Measurements from ENCODE around the gene CAMTA1.

Gene CAMTA1

DNA sequence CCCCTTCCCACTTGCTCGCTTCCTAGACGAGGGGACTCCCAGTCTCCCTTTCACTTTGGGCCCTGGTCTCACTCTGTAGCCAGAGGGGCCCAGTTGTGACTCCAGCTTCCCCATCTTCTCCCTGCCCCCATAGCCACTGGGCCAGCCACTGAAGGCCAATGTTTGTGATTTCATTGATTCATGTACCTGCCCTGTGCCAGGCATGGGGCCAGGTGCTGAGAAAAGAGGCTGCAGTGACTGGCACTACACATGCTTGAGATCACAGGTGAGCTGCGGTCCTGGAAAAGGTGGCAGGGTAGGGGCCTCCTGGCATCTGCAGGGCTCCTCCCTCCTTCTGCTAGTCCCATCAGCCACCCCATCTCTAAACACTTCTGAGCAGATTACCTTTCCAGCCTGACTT lies 640.5 kb downstream of the CAMTA1 start:
- no peak for DNase-seq

DNA sequence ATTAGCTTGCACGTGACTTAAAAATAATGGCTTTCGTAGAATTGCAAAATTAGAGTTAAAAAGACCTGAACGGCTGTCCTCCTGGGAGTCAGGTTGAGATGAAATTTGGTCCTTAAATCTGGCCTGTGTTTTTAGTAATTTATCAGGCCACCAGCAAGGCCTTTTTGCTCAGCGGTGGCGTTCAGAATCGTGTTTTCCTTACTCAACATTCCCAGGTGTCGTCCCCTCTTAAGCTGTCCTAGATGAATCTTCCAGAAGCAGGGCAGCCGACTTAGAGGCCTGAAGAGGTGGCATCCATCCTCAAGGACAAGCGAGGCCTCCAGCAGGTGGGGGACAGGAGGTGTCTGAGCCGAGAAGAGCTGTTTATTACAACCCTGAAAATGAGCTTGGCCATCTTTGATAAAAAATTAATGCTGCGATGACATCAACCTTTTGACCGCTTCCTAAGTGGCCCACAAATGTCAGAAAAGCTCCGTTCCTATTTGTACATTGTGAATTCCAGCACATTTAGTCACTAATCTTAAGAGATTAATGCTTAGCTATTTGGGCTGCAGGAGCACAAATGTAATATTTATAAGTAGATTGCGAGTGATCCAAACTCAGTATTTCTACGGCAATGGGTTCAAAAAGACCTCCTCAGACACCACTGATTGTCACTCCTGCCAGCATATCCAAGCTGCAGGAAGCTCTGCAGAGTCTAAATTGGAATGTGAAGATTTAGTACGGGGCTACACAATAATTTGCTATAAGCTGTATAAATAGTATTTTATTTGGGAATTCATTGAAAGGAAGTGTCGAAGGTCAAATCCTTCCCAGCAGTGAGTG lies 641.7 kb downstream of the CAMTA1 start:
- no peak for DNase-seq

DNA sequence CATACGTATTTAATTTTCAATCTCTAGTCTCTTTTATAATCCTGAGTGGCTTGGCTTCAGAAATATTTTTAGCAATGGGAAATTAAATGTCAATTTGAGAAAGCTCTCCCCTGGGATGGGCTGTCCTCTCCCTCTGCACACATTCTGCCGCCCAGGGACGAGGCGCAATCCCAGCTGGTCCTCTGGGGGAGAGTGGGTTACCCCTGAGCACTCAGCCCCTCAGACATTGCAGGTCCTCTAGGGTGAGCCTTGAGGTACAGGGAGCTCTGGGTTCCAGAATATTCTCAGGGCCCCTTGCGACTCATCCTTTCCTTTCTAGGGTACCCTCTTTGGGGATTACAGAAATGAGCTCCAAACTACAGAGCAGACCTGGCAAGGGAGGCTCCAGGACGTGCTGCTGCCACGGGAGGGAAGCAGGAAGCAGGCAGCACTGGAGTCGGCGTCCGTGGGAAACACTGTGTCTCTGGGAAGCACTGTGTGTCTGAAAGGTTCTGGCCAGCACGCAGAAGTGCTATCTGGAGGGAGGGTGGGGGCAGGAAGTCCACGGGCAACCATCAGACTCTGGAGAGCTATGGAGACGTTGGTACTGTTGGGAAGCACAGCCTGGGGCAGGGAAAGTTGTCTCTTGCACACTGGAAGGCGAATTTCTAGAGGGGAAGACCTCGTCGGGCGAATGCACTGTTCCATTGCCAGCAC lies 642.5 kb downstream of the CAMTA1 start:
- no peak for DNase-seq

DNA sequence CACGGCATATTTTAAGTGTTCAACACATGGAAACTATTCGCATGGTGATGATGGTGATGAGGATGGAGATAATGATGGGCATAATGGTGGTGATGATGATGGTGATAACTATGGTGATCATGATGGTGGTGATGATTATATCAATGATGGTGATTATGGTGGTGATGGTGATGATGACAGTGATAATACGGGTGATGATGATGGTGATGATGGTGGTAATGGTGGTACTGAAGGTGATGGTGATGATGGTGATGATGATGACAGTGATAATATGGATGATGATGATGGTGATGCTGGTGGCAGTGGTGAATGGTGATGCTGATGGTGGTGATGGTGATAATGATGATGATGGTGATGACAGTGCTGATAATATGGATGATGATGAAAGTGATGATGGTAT lies 644.0 kb downstream of the CAMTA1 start:
- no peak for DNase-seq

DNA sequence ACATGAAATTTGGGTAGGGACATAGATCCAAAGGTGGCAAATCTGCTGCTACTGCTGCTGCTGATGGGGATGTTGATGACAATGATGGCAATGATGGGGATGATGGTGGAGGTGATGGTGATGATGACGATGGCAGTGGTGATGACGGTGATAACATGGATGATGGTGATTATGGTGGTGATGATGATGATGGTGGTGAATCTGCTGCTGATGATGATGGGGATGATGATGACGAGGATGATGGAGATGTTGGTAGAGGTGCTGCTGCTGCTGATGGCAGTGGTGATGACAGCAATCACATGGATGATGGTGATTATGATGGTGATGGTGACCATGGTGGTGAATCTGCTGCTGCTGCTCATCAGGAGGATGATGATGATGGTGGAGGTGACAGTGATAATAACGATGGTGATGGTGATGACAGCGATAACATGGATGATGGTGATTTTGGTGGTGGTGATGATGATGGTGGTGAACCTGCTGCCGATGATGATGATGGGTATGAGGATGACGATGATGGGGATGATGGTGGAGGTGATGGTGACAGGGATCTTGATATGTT lies 644.9 kb downstream of the CAMTA1 start:
- no peak for DNase-seq

DNA sequence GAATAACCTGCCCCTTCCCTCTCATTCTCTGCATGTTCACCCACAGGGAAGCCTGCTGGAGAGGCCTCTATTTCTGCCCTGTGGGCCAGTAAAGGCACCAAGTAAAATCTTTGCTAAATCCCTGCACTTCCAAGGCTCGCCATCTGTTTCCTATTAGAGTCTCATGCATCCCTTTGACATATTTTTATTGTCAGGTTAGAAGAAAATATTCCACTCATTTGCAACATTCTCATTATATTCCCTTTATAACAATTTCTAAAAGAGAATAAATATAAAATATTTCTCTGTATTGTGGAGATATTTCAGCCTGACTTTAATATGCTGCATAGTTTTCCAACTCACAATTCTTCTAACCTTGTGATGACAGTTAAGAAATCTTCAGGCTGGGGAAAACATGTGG lies 645.4 kb downstream of the CAMTA1 start:
- no peak for DNase-seq

DNA sequence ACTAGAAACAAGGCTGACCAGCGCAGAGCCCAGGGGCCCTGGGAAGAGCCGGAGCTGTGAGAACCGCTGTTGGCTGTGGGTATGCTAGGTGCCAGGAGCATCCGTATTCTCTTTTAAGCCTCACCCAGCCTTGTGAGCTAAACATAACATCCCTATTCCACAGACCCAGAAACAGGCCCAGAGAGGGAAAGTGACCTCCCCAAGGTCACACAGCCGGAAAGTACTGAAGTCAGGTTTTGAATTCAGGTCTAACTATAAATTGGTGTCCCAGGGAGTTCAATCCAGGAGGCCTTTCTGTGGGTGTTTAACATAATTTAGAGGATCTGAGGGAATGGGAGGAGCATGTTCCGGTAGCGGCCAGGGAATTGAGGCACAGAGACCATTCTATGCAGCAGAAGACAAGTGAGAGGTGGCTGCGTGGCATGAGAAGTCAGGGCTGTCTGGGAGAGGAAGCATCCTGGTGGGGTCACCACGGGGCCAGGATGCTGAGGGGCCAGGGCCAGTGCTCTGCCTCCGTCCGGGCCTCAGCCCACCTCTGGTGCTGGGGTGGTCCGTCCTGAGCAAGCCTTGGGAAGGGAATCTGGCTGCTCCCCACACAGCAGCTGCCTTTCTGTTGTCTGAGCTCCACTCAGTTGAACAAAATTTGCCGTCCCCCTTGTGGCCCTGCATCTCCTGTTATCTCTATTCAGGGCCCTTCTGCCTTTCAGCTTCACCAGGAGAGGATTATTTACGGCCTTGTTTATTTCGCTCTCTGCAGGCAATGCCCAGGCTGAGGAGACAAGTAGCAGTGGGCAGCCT lies 647.0 kb downstream of the CAMTA1 start:
- no peak for DNase-seq

DNA sequence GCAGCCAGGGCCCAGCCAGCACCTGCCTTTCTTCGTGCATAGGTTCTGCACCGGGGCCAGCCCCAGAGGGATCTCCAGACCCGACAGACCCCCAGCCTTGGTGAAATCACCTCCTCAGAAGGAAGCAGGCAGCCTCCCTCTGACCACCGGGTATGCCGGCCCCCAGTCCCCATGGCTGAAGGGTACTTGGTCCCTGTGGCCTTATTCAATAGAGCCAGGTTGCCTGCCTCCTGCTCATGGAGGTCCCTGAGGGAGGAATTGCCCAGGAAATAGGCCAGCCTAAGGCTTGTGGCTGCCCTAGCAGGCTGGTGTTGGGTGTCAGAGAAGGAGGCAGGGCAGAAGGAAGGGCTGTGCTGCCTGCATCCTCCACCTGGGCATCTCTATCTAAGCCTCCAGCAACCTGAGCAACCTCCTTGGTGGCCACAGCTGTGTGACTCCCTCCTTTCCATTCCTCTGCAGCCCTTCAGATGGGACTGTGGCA lies 647.7 kb downstream of the CAMTA1 start:
- no peak for DNase-seq

DNA sequence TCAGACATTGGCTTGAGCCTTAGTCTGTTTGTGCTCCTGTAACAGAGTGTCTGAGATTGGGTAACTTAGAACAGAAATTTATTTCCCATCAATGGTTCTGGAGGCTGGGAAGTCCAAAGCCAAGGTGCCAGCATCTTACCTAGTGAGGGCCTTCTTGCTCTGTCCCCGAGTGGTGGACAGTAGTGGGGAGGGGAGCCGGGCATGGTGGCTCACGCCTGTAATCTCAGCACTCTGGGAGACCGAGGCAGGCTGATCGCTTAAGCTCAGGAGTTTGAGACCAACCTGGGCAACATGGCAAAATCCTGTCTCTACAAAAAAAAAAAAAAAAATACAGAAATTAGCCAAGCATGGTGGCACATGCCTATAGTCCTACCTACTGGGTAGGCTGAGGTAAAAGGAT lies 649.3 kb downstream of the CAMTA1 start:
- DNase-seq = no peak

DNA sequence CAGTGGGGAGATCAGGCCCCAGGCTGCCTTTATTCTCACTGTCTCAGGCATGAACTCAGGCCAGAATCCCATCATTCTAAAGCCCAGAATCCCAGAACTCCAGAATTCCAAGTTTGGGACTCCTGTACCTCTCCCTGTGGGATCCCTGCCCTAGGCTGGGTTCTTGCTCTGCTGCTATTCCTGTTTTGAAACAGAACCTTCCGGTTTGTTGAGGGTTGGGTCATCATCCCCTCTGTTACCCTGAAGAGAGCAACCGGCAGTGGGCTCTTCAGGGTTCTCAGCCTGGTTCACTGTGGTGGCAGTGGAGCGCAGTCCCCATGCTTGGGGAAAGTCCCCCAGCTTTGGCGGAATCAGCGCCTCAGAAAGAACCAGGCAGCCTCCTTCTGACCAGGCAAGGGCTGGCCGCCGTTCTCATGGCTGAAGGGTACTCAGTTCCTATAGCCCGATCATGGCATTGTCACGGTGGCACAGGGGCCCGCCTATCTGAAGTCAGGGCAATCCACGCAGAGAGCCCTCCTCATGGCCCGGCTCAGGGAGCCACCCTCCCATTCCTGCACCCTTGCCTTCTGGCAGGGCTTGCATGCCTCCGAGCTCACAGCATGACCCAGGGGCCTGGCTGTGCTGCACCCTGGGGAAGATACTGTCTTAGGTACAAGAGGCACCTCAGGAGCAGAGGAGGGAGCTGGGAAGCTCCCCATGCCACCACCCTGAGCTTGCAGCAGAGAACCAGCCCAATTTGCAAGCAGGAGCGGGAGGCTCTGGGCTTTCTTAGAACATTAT lies 650.2 kb downstream of the CAMTA1 start:
- DNase-seq = no peak

DNA sequence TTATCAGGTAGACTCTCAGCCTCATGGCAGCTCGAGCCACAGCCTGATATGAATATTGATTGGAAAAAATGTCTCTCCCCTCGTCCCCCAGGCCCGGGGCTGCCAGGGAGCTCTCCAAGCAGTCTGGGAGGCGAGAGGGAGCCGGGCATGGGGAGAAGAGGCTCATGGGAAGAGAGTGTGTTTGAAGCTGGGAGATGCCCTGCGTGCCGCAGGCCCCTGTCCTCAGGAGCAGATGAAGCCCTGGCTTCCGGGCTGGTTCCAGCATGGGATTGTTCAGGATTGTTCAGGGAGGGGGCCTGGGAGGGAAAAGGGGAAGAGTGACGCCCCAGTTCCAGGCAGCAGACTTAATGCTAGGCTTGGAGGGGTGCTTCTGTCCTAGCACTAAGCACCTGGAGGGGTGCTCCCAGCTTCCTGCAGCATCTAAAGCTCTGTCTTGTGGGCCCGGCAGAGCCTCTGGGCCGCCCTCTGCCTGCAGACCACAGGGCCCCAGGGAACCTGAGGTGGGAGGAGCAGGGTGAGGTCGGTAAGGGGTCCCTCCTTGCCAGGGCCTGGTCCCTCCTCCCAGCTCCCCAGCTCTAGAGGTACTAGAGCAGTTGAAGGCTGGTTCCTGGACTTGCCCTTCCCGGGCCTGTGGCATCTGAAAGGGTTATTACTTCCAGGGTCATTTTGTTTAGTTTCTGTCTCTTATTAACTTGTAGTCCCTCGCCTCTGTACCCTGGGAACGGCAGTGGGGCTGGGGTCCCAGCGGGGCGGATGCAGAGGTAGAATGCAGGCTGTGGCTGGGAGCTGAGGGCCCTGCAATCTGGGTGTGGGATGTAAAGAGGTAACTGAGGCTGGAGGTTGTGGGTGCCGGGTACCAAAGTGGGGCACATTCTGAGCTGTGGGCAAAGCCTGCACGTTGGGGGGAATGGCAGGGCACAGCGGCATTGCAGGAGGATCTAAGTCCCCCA lies 651.1 kb downstream of the CAMTA1 start:
- DNase-seq = no peak

DNA sequence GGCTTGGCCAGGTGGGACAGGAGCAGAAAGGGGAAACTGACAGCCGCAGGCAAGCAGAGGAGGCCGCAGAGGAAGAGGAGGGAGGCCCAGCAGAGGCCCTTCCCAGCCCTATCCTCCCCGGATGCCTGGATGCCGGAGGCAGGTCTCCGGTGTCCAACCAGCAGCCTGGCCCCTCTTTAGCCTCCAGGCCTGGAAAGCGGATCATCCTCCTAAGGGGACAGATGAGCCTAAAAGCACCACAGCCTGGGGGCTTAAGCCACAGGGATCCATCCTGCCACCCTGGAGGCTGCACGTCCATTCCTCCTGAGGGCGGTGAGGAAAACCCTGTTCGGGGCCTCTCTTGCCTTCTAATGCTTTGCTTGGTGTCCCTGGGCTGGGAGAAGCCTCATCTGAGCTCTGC lies 651.8 kb downstream of the CAMTA1 start:
- no peak for DNase-seq

DNA sequence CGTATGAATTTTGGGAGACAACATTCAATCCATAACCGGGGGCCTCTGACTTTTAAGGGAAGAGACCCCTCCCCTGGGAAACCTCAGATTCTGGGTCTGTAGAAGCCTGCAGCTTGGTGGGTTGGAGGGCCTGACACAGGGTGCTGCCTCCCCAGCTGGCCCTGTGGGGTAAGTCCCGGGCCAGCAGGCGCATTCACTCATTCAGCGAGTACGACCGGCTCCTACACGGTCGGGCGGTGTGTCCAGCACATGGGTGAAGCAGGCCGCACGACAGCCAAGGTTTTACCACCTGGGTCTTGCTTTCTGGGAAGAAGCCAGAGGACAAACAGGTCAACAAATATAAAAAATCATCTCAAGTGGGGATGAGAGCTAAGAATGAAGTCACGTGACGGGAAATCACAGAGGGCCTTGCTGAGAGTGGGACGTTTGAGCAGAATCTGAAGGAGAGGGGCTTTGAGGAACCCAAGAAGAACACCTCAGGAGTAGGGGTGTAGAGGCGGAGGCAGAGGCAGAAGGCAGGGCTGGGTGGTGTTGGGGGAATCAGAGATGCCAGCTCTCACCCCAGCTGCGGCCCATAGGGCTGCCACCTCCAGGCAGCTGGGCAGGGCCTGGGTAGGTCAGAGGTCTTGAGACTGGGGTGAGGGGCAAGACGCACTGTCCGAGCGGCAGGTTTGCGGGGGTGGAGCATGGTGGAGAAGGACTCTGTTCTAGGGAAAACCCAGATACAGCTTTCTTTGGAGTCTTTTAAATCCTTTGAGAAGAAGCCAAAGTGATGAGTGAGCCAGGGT lies 652.5 kb downstream of the CAMTA1 start:
- no peak for DNase-seq

DNA sequence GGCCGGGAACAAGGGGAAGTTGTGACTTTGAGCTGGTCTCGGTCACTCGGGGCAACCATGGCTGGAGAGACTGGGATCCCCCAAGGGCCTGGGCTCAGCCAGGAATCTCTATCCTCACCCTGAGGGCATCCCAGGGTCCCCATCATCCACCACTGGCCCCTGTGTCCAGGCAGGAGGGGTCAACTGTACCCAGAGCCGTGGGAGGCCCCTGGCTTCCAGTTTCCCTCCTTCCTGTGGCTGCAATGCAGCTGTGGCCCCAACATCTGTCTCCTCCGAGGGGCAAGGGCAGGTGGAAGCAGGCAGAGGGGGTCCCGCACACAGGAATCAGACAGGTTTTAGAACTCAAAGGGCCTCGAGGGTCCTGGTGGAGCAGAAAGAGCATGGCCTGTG lies 653.1 kb downstream of the CAMTA1 start:
- DNase-seq = no peak

DNA sequence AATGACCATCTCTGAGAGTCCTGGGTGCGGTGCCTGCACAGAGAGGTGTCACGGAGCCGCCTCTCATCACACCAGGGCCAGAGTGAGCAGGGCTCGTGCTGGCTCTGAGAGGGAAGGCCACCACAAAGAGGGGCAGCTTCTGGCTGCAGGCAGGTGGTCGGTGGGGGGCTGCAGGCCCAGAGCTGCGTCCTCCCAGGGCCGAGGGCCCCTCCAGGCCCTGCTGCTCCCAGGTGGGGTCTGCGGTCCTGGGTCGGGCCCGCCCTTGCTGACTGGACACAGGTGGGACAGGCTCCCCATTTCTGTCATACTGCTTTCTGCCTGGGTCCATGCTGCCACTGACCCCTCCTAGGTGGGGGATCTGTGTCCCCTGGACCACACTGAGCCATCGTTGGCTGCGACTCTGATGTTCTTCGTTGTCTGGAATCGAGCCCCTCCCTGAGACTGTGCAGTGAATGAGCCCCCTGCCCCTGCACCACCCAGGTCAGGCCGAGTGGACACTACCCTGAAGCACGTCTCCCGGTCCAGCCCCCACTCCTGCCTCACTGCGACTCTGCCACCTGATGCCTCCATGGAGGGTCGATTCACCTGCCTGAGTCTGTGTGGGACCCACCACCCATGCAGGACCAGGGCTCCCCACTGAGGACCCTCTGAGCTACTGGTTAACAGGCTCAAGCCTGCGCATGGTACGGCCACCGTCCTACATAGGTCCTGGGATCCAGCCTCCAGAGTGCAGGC lies 653.8 kb downstream of the CAMTA1 start:
- no peak for DNase-seq

DNA sequence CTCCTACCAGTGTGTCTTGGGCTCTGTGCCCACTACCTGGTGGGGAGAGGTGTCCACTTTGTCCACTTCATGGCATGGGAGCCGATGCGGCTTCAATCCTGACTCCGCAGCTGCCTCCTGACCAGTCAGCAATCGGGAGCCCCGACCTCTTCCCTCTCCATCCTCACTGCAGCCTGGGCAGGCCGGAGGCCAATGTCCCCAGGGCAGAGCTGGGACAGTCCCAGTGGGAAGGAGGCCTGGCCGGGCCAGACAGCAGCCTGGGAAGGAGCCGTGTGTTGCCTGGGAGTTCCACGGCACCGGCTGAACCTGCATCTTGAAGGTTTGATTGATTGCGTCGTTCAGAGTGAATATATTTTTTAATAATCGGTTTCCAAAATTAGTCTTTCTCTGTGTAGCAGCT lies 654.9 kb downstream of the CAMTA1 start:
- DNase-seq = no peak

DNA sequence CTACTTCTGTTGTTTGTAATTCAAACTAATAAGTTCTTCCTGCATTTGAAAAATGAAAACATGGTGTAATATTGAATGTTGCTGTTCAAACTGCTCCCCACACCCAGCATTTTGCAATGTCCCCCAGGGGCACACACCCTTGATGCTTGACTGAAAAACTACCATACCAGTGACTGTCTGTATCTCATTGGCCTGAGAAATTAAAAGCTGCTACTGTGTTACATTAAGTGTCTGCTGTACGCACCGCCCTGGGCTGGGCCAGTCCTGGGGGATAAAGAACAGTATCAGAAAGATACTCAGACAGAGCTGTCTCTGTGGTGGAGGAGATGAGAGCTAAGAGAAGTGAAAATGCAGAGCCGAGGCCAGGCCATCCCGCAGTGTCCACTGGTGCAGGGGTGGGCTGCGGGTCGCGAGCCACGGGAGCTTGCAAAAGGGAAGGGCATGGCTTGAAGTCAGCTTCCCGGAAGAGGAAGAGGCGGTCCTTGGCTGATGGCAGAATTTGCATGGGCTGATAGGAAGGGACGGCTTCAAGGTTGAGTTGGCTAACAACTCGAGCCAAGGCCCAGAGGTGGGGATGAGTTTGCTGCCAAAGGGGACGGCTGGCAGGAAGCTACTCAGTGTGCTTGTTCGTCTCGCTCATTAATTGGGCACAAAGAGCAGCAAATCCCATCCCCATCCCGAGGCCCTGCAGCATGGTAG lies 656.0 kb downstream of the CAMTA1 start:
- no peak for DNase-seq

DNA sequence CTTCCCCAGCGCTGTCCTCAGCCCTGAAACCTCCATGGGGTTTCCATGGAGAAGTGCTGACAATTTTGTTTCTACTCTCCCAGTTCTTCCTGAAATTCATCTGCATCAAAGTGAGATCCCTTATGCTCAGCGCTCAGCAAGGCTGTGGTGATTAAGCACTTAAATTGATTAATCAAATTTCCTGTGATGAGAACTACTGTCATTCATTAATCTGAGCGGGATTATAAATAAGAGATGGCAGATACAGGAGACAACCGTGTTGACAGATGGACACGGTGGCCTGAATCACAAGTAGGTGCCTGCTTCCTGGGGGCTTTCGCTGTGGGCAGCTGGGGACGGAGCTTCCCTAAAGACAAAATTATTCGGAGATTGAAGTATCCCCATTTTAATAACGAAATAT lies 656.8 kb downstream of the CAMTA1 start:
- DNase-seq = no peak

Measured in hypothalamus (tissue), 51 donors.